ENCODE measurements around the gene ARFGAP1. TPM values are rescaled to one million over a fixed set of nuclear protein-coding genes. Genes with fewer than 3 reads are reported as not detected.

The ARFGAP1 gene
- total and polyA plus RNA-seq, 4 donors: 47.0 to 108 (median 87.6) TPM

GRCh38 chr20:63325021-63325471 lies 52.4 kb downstream of the ARFGAP1 start:
- Histone ChIP-seq H3K9me3 (ENCODE audit: control insufficient read depth in 4 of 4, insufficient read depth in 3 of 4, low read length in 3 of 4) (peaks cover 0 to 3% (median 0%) of the 10 kb centered on the region in 4 donors), H3K27me3 (ENCODE audit: control insufficient read depth in 3 of 3, insufficient read depth in 3 of 3, low read length in 2 of 3) (peaks cover 0 to 3% (median 3%) of the 10 kb centered on the region in 3 donors), H3K4me1 (ENCODE audit: control insufficient read depth in 5 of 5, insufficient read depth in 5 of 5, low read length in 5 of 5) (peaks cover 0 to 35% (median 13%) of the 10 kb centered on the region in 5 donors), H3K4me3 (no peak overlapping the region), H3K36me3 (ENCODE audit: control insufficient read depth in 4 of 4, insufficient read depth in 4 of 4, low read length in 4 of 4) (no peaks in the 10 kb centered on the region), H3K27ac (ENCODE audit: low read depth in 1 of 2, low read length in 1 of 2) (no peak overlapping the region), H3K9ac (ENCODE audit: insufficient read depth in 1 of 2, low read length in 2 of 2) (no peak overlapping the region)
- DNase-seq (peak in 1 of 3 donors; percentile 5), ATAC-seq (ENCODE audit: insufficient read depth, low FRiP score) (no peak)
- 85 to 88% methylated on average over 5 to 10 of the region's 10 CpGs for WGBS, 2 donors
- TF ChIP-seq, protein P1, sequence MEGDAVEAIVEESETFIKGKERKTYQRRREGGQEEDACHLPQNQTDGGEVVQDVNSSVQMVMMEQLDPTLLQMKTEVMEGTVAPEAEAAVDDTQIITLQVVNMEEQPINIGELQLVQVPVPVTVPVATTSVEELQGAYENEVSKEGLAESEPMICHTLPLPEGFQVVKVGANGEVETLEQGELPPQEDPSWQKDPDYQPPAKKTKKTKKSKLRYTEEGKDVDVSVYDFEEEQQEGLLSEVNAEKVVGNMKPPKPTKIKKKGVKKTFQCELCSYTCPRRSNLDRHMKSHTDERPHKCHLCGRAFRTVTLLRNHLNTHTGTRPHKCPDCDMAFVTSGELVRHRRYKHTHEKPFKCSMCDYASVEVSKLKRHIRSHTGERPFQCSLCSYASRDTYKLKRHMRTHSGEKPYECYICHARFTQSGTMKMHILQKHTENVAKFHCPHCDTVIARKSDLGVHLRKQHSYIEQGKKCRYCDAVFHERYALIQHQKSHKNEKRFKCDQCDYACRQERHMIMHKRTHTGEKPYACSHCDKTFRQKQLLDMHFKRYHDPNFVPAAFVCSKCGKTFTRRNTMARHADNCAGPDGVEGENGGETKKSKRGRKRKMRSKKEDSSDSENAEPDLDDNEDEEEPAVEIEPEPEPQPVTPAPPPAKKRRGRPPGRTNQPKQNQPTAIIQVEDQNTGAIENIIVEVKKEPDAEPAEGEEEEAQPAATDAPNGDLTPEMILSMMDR (IDR thresholded peaks at IDR 0.05; ENCODE audit: control extremely low read depth, extremely low read depth): no peak

- WGBS, 2 donors: 88 to 95% methylated on average over 7 to 8 of the region's 8 CpGs
- TF ChIP-seq, protein P1 (IDR thresholded peaks at IDR 0.05; ENCODE audit: control extremely low read depth, extremely low read depth): no peak
Measured at GRCh38 chr20:63325554-63326313, 53.1 kb downstream of the ARFGAP1 start.

GRCh38 chr20:63326314-63327230 lies 54.0 kb downstream of the ARFGAP1 start:
- Histone ChIP-seq H3K36me3 (ENCODE audit: control insufficient read depth in 4 of 4, insufficient read depth in 4 of 4, low read length in 4 of 4) (no peaks in the 10 kb centered on the region), H3K4me1 (ENCODE audit: control insufficient read depth in 5 of 5, insufficient read depth in 5 of 5, low read length in 5 of 5) (peaks cover 0 to 25% (median 8%) of the 10 kb centered on the region in 5 donors), H3K27ac (ENCODE audit: low read depth in 1 of 2, low read length in 1 of 2) (peak overlapping the region in 1 of 2 donors; percentile 11), H3K27me3 (ENCODE audit: control insufficient read depth in 3 of 3, insufficient read depth in 3 of 3, low read length in 2 of 3) (peaks cover 0 to 3% (median 3%) of the 10 kb centered on the region in 3 donors), H3K9ac (ENCODE audit: insufficient read depth in 1 of 2, low read length in 2 of 2) (no peak overlapping the region), H3K4me3 (no peak overlapping the region), H3K9me3 (ENCODE audit: control insufficient read depth in 4 of 4, insufficient read depth in 3 of 4, low read length in 3 of 4) (peaks cover 0 to 4% (median 0%) of the 10 kb centered on the region in 4 donors)
- DNase-seq (no peak), ATAC-seq (ENCODE audit: insufficient read depth, low FRiP score) (no peak)
- TF ChIP-seq, protein P1 (IDR thresholded peaks at IDR 0.05; ENCODE audit: control extremely low read depth, extremely low read depth): no peak
- 76 to 77% methylated on average over 15 of the region's 15 CpGs for WGBS, 2 donors

More at GRCh38 chr20:63325554-63326313, 53.1 kb downstream of the ARFGAP1 start:
- H3K27ac ChIP-seq (ENCODE audit: low read depth in 1 of 2, low read length in 1 of 2): no peak overlapping the region
- peaks cover 0 to 3% (median 0%) of the 10 kb centered on the region in 4 donors for H3K9me3 ChIP-seq (ENCODE audit: control insufficient read depth in 4 of 4, insufficient read depth in 3 of 4, low read length in 3 of 4)
- H3K36me3 ChIP-seq (ENCODE audit: control insufficient read depth in 4 of 4, insufficient read depth in 4 of 4, low read length in 4 of 4): no peaks in the 10 kb centered on the region
- no peak overlapping the region for H3K9ac ChIP-seq (ENCODE audit: insufficient read depth in 1 of 2, low read length in 2 of 2)
- peaks cover 0 to 3% (median 3%) of the 10 kb centered on the region in 3 donors for H3K27me3 ChIP-seq (ENCODE audit: control insufficient read depth in 3 of 3, insufficient read depth in 3 of 3, low read length in 2 of 3)
- DNase-seq (no peak), ATAC-seq (ENCODE audit: insufficient read depth, low FRiP score) (no peak)
- no peak overlapping the region for H3K4me3 ChIP-seq
- peaks cover 0 to 30% (median 8%) of the 10 kb centered on the region in 5 donors for H3K4me1 ChIP-seq (ENCODE audit: control insufficient read depth in 5 of 5, insufficient read depth in 5 of 5, low read length in 5 of 5)
